OCI-LY7 (cell line): Measurements from ENCODE around the gene CCDC186. TPM values are rescaled to one million over a fixed set of nuclear protein-coding genes. Genes with fewer than 3 reads are reported as not detected.
A peak's percentile ranks its signal among the peaks of the same experiment; 100 is the strongest.

ENCODE experiments used
- BruUV-seq: library from RNA; stranded (reverse); fragments of 400-500 nt; replicated peaks from 2 replicates; lab custom pipeline; 2021; lab: Mats Ljungman, UMichigan
- CTCF ChIA-PET: fragments of 300-600 bp; sonication (Branson Sonifier 250); formaldehyde crosslinking; loops from one replicate; lab custom pipeline; 2022; ENCODE audit warnings: antibody characterized with exemption; ENCODE audit not compliant: unreplicated experiment; lab: Charles Lee
- POLR2A ChIA-PET: fragments of 300-600 bp; sonication (Branson Sonifier 250); formaldehyde crosslinking; loops from one replicate; lab custom pipeline; 2022; ENCODE audit warnings: antibody characterized with exemption; lab: Charles Lee
- DNase-seq: peaks from one replicate; pipeline ENCODE4 v3.0.0-alpha.2; 2015; ENCODE audit warnings: low spot score
- H2AFZ ChIP-seq: fragments of 200-600 bp; sonication (generic), shearing (Covaris generic); 2 replicates; pipeline ENCODE4 v1.6.1; 2014; ENCODE audit warnings: mild to moderate bottlenecking, antibody characterized with exemption, low read length, moderate library complexity
- H3K27ac ChIP-seq: fragments of 200-600 bp; sonication (generic); 2 replicates; pipeline ENCODE4 v1.5.1; 2014; ENCODE audit warnings: mixed run types, low read depth, mild to moderate bottlenecking, moderate library complexity, low read length, inconsistent platforms; ENCODE audit not compliant: poor library complexity, severe bottlenecking
- H3K36me3 ChIP-seq: fragments of 200-600 bp; sonication (generic); 2 replicates; pipeline ENCODE4 v1.6.1; 2014; ENCODE audit warnings: mild to moderate bottlenecking, antibody characterized with exemption, low read length, moderate library complexity, mixed read lengths; ENCODE audit not compliant: insufficient read depth
- H3K4me1 ChIP-seq: fragments of 200-600 bp; sonication (generic); 2 replicates; pipeline ENCODE4 v1.5.1; 2014; ENCODE audit warnings: mild to moderate bottlenecking, low read length; ENCODE audit not compliant: insufficient read depth, poor library complexity, severe bottlenecking
- H3K4me2 ChIP-seq: fragments of 200-600 bp; sonication (generic); 2 replicates; pipeline ENCODE4 v1.6.1; 2014; ENCODE audit warnings: mild to moderate bottlenecking, low read length
- H3K4me3 ChIP-seq: fragments of 200-600 bp; sonication (generic); 2 replicates; pipeline ENCODE4 v1.5.1; 2014; ENCODE audit warnings: mild to moderate bottlenecking, low read depth, low read length; ENCODE audit not compliant: poor library complexity, severe bottlenecking
- H3K79me2 ChIP-seq: fragments of 200-600 bp; sonication (generic); 2 replicates; pipeline ENCODE4 v1.6.1; 2016; ENCODE audit warnings: low read depth, mild to moderate bottlenecking, low read length, moderate library complexity, mixed read lengths; ENCODE audit not compliant: insufficient read depth
- H3K9me2 ChIP-seq: fragments of 200-600 bp; sonication (generic); 2 replicates; pipeline ENCODE4 v1.6.1; 2016; ENCODE audit warnings: mild to moderate bottlenecking, low read length, mixed read lengths; ENCODE audit not compliant: insufficient read depth
- H3K9me3 ChIP-seq: fragments of 200-600 bp; sonication (generic); 2 replicates; pipeline ENCODE4 v1.6.1; 2014; ENCODE audit warnings: mild to moderate bottlenecking, mixed run types, low read length, mixed read lengths
- H4K20me1 ChIP-seq: fragments of 200-600 bp; sonication (generic); 2 replicates; pipeline ENCODE4 v1.6.1; 2014; ENCODE audit warnings: mild to moderate bottlenecking, antibody characterized with exemption, low read length, moderate library complexity, mixed read lengths; ENCODE audit not compliant: insufficient read depth
- EZH2phosphoT487 ChIP-seq: fragments of 200-600 bp; sonication (generic); IDR thresholded peaks from 2 replicates; pipeline ENCODE4 v1.6.1; 2018; ENCODE audit warnings: low read depth, borderline replicate concordance, mild to moderate bottlenecking, mixed run types, antibody characterized with exemption, low read length, moderate library complexity, mixed read lengths
- intact Hi-C: fragments of 100-400 bp; cut with micrococcal nuclease; formaldehyde crosslinking; loops from one replicate; pipeline ENCODE4 v1.10.0; 2022; ENCODE audit not compliant: unreplicated experiment
- total RNA-seq, 2 experiments: library from RNA; depleted of rRNA in 1 of 2; stranded (reverse); fragments of >200 nt in 1 of 2; shearing (Covaris generic) in 1 of 2; gene quantifications; 2 replicates each; pipeline ENCODE4 v1.2.3, GENCODE V29; 2014 to 2022
- TF ChIP-seq, protein P1 (sequence below): fragments of 200-600 bp; sonication (generic); conservative IDR thresholded peaks from 2 replicates; pipeline ENCODE4 v1.5.1; 2014; ENCODE audit warnings: mild to moderate bottlenecking, antibody characterized with exemption, low read length, moderate library complexity, mixed read lengths

CCDC186 gene
- total RNA-seq, 2 experiments from 2014 or later: 5.3 to 13.1 TPM

DNA sequence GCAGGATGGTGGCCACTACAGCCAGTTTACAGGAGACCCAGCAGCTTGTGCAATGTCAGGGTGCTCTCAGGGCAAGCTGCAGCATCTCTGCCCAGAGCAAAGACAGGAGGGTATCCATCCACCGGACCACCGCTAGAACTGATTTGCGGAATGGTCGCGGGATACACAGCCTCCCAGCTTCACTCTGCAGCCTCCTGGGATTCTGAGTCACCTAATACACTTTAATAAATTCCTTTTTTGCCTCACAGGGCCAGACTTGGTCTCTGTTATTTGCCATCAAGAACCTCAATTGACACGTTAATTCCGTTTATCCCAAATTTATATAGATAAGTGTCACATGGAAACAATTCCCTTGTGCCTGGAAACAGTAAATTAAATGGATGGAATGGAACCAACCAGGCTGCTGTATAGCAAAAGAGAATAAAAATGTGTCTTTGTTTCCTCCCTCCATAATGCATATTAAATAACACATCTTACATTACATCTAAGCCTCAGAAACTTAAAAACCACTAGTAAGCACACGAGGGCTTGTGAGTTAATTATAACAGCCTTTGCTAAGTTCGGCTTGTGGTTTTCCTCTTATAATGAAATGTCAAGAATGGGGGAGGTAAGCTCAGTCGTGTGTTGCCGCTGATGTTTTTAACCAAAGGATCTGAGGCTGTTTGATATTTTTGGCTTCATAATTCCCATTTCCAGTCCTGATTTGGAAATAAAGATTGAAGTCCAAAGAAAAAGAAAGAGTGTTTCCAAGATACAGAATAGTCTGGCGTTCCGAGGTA is 78.3 kb downstream of the CCDC186 start:
- Histone ChIP-seq H3K4me2 (peak overlapping the region; percentile 63), H4K20me1 (no peaks in the 10 kb centered on the region), H3K4me3 (peak overlapping the region; percentile 52), H3K9me3 (peaks cover 8% of the 10 kb centered on the region; the same call in 1 of the 2 replicates), H2AFZ (peak overlapping the region; percentile 62; the same call in 1 of the 2 replicates), H3K4me1 (peaks cover 52% of the 10 kb centered on the region), H3K27ac (peak overlapping the region; percentile 48), H3K9me2 (no peaks in the 10 kb centered on the region), H3K36me3 (no peaks in the 10 kb centered on the region; the same call in 1 of the 2 replicates), H3K79me2 (no peaks in the 10 kb centered on the region)
- DNase-seq: peak; percentile 80
- intact Hi-C loops: loop anchor here (1.0 to 5.0 kb wide), 5 partner anchors 52 to 243 kb away; partner anchors contain the start of genes ADRB1, DCLRE1A and NHLRC2
- no peak for TF ChIP-seq EZH2phosphoT487
- TF ChIP-seq, protein P1, sequence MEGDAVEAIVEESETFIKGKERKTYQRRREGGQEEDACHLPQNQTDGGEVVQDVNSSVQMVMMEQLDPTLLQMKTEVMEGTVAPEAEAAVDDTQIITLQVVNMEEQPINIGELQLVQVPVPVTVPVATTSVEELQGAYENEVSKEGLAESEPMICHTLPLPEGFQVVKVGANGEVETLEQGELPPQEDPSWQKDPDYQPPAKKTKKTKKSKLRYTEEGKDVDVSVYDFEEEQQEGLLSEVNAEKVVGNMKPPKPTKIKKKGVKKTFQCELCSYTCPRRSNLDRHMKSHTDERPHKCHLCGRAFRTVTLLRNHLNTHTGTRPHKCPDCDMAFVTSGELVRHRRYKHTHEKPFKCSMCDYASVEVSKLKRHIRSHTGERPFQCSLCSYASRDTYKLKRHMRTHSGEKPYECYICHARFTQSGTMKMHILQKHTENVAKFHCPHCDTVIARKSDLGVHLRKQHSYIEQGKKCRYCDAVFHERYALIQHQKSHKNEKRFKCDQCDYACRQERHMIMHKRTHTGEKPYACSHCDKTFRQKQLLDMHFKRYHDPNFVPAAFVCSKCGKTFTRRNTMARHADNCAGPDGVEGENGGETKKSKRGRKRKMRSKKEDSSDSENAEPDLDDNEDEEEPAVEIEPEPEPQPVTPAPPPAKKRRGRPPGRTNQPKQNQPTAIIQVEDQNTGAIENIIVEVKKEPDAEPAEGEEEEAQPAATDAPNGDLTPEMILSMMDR: no peak
- BruUV-seq: no TSS peak
- CTCF ChIA-PET: interaction anchor here (0.7 to 1.1 kb wide), 2 partner anchors 10 to 173 kb away, joined by 3 to 4 read pairs; no protein-coding TSS in a partner anchor
- POLR2A ChIA-PET: interaction anchor here (0.5 to 1.7 kb wide), 13 partner anchors 8 to 1094 kb away, joined by 3 to 8 read pairs (median 4); partner anchors contain the start of gene CCDC186

DNA sequence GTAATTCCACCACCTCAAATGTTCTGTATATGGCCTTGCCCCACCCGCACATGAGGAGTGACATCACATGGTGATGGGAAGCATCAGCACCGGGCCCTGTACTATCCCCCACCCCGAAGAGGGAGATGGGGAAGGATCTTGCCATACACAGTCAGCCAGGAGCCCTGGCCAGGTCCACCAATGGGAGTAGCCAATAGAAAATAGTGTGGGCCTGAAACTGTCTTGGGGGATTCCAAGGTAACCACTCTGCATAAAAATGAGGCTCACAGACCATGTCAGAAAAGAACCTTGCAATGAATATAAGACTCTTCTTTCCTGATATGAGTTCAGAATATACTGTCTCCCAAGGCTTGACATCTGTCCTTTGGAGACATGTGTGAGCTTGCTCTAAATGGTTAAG is 79.2 kb downstream of the CCDC186 start:
- H2AFZ ChIP-seq: no peak overlapping the region
- H3K9me2 ChIP-seq: no peaks in the 10 kb centered on the region
- no peaks in the 10 kb centered on the region; the same call in 1 of the 2 replicates for H3K36me3 ChIP-seq
- H3K4me3 ChIP-seq: no peak overlapping the region
- H4K20me1 ChIP-seq: no peaks in the 10 kb centered on the region
- CTCF ChIA-PET: no interaction called here
- no TSS peak for BruUV-seq
- POLR2A ChIA-PET: interaction anchor here (1.5 to 1.7 kb wide), 3 partner anchors 16 to 172 kb away, joined by 3 to 6 read pairs (median 4); no protein-coding TSS in a partner anchor
- intact Hi-C loops: loop anchor here (5.0 kb wide), 3 partner anchors 67 to 242 kb away; partner anchors contain the start of genes DCLRE1A and NHLRC2
- DNase-seq: no peak
- H3K4me1 ChIP-seq: peaks cover 49% of the 10 kb centered on the region
- no peak overlapping the region for H3K27ac ChIP-seq
- TF ChIP-seq, protein P1: no peak
- TF ChIP-seq EZH2phosphoT487: no peak
- no peaks in the 10 kb centered on the region for H3K79me2 ChIP-seq
- H3K9me3 ChIP-seq: peaks cover 8% of the 10 kb centered on the region; the same call in 1 of the 2 replicates
- no peak overlapping the region for H3K4me2 ChIP-seq
